GM10248 (cell line): ENCODE results near the gene NOP16.

Source experiments
- CTCF ChIA-PET: fragments of 300-600 bp; sonication (Branson Sonifier 250); formaldehyde crosslinking; extraction: SDS; loops from one replicate; lab custom pipeline; 2021; ENCODE audit warnings: antibody characterized with exemption; lab: Yijun Ruan, JAX
- POLR2A ChIA-PET: fragments of 350-650 bp; sonication (Branson Sonifier 250); formaldehyde crosslinking; extraction: SDS; loops from one replicate; lab custom pipeline; 2020; ENCODE audit warnings: antibody characterized with exemption; lab: Yijun Ruan, JAX
- DNase-seq: peaks from one replicate; pipeline ENCODE4 v3.0.0; 2012; ENCODE audit errors: extremely low spot score
- CTCF ChIP-seq: IDR thresholded peaks from 2 replicates; pipeline ENCODE4 v1.5.1; 2012; ENCODE audit warnings: mild to moderate bottlenecking, low read depth; ENCODE audit errors: extremely low read depth, missing control alignments, control extremely low read depth

Gene NOP16

GRCh38 chr5:176360894-176361436 lies 27.4 kb downstream of the NOP16 start:
- TF ChIP-seq CTCF = no peak
- ChIA-PET POLR2A (interaction anchor here (0.6 to 3.0 kb wide), 9 partner anchors 9 to 1002 kb away, joined by 3 to 34 read pairs (median 5); partner anchors contain the start of genes HIGD2A and NOP16), CTCF (interaction anchor here (1.2 to 1.8 kb wide), 2 partner anchors 9 to 26 kb away, joined by 3 to 4 read pairs; no protein-coding TSS in a partner anchor)
- no peak for DNase-seq

- DNase-seq = no peak
- TF ChIP-seq CTCF = no peak
- CTCF ChIA-PET = interaction anchor here (1.2 kb wide), 1 partner anchor 10 kb away, joined by 3 read pairs; no protein-coding TSS in a partner anchor
- POLR2A ChIA-PET = no interaction called here
Measured at GRCh38 chr5:176359658-176360057, 28.7 kb downstream of the NOP16 start.

- CTCF ChIA-PET = interaction anchor here (1.3 kb wide), 1 partner anchor 34 kb away, joined by 3 read pairs; no protein-coding TSS in a partner anchor
- no peak for TF ChIP-seq CTCF
- DNase-seq = no peak
- POLR2A ChIA-PET = no interaction called here
Measured at GRCh38 chr5:176356179-176356566, 32.2 kb downstream of the NOP16 start.

GRCh38 chr5:176355400-176356178 lies 32.8 kb downstream of the NOP16 start:
- POLR2A ChIA-PET = no interaction called here

GRCh38 chr5:176353533-176353932 lies 34.9 kb downstream of the NOP16 start:
- ChIA-PET POLR2A (interaction anchor here (3.3 kb wide), 1 partner anchor 8 kb away, joined by 34 read pairs; the partner anchor contains the start of gene KIAA1191), CTCF (interaction anchor here (1.0 to 1.5 kb wide), 5 partner anchors 8 to 307 kb away, joined by 3 to 5 read pairs (median 3); no protein-coding TSS in a partner anchor)
- no peak for TF ChIP-seq CTCF
- DNase-seq = no peak

More at GRCh38 chr5:176355400-176356178, 32.8 kb downstream of the NOP16 start:
- no peak for TF ChIP-seq CTCF
- CTCF ChIA-PET = interaction anchor here (1.3 to 1.5 kb wide), 3 partner anchors 12 to 35 kb away, joined by 3 to 5 read pairs (median 4); no protein-coding TSS in a partner anchor
- no peak for DNase-seq

GRCh38 chr5:176352116-176352878 lies 36.1 kb downstream of the NOP16 start:
- CTCF ChIA-PET = no interaction called here
- TF ChIP-seq CTCF = no peak
- no peak for DNase-seq
- POLR2A ChIA-PET = interaction anchor here (0.6 to 3.3 kb wide), 3 partner anchors 10 to 601 kb away, joined by 3 to 34 read pairs (median 3); partner anchors contain the start of gene KIAA1191
